GM21526 (cell line): ENCODE data around the gene MTARC2.

Experiments
- ATAC-seq: cut with Tn5 transposase; IDR thresholded peaks from one replicate; pipeline ENCODE4 v1.9.1; 2021; ENCODE audit warnings: moderate library complexity; ENCODE audit not compliant: unreplicated experiment, low FRiP score

Gene MTARC2

DNA sequence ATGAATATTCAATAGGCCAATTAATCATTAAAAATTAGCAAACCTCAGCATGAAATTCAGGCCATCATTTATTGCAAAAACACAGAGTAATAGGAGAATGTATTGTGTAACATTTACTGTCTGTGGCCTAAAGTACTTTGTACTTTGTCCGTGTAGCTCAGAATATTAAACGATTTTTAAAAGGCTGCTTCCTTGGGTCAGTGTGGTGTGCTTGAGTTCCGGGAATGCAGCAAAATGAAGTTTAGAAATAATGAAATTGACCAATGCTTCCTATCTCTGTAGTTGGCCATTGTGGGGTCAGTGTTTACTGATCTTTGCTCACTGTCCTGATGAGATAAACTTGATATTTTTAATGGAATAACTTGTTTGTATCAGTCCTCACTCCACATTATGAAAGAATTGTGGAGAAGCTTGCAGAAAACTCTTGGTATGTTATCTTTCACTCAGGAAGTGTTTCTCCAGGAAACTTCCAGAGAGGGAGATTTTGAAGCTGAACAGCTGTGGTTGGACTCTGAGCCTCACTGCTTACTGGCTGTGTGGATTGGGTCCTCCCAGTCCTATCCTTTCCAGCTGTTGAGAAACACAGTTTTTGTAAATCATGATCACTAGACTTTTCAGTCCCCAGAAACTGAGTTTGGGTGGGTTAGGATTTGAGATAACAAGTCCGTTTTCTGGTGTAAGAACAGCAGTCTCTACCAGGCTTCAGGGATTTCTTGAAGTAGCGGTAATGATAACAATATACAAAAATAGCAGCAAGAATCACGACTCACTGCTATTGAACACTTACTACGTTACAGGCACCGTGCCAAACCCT is 19.4 kb downstream of the MTARC2 start:
- no peak for ATAC-seq

DNA sequence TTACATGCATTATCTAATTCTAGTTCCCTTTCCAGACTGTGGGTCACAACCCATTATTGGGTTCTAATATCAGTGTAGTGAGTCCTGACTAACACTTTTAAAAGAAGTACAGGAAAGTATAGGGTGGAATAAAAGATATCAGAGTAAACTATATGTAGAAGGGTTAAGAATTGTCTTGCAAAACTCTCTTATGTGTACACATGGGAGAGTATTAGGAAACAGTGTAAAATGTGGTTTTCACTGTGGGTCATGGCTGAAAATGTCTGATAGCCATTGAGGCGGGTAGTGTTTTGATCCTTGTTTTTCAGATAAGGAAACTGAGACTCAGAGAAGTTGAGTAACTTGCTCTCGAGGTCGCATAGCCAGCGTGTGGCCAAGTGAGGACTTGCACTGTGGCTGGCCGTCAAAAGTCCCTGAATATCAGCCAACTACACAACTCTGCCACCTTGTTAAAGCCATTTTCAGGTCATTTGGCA is 20.0 kb downstream of the MTARC2 start:
- ATAC-seq = no peak

DNA sequence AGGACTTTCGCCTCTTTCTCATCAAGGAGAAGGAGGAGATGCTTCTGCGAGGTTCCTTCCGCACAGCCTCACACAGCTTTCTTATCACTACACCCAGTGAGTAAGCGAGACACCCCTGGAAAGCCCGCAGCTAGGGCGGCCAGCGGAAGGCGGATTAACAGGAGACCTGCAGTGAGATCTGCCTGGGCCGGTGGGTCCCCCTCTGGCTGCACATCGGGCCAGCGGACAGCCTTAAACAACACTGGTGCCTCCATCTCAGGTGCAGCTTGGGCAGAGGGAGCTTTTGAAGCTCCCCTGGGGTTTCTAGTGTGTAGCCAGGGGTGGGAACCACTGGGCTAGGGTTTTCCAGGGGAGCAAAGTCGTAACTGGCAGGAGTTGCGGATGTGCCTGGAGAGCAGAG is 21.1 kb downstream of the MTARC2 start:
- no peak for ATAC-seq

DNA sequence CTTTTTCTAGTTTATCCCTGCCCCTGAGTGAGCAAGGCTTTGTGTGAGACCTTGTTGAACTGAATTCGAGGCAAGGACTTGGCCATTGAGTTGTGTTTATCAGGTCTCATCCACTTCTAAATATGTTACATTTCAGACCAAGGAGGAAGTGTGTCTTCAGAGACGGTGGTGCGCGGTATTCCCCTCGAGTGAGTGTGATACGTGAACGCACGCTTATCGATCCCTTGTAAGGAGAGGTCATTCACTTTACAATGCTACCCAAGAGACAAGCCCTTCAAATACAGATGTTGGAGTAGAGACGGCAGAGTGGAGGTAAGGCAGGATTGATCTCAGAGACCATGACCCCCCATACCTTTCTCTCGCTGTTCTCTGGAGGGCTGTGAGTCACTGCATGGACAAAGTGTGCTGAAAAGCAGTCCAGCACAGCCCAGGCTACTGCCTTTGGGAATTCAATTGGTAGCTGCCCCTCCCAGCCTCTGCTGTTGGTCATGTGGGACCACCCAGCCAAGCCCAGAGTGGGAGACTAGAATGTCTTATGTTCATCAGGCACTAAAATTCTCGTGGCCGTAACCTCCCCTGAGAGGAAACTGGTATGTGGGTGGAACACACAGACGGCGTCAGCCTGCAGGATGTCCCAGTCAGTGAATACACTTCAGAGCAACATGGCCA is 22.3 kb downstream of the MTARC2 start:
- peak; percentile 59 for ATAC-seq

DNA sequence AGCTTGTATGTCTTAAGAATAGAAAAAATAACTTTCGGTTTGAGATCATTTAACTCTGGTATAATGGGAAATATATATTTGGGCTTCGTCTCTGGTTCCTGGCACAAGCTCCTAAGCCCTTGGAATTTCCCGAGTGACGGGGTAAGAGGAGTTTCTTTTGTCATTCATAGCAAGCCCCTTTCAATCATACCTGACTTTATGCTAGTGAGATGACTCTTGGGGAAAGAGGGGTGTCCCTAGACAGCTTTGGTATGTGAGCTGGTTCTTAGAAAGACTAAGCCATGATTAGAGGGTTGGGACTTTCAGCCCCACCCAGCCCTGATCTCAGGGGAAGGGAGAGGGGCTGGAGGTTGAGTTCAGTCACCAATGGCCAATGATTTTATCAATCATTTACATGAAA is 24.7 kb downstream of the MTARC2 start:
- no peak for ATAC-seq

DNA sequence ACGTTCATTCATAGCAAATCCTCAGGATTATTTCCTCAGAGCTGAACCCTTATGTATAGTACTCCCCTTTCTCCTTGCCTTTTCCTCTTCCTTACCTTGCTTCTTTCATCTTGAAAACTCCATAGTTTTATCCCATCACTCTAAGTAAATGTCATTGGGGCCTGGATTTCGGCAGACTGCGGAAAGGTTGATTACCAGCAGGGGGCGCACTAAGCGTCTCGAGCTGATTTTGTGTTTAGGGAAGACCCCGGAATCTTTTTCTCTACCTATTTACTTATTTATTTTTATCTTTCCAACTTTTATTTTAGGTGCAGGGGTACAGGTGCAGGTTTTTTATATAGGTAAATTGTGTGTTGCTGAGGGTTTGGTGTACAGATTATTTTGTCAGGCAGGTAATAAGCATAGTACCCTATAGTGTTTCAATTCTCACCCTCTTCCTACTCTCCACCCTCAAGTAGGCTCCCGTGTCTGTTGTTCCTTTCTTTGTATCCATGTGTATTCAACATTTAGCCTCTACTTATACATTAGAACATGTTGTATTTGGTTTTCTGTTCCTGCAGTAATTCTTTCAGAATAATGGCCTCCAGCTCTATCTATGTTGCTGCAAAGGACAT is 27.2 kb downstream of the MTARC2 start:
- ATAC-seq = no peak

DNA sequence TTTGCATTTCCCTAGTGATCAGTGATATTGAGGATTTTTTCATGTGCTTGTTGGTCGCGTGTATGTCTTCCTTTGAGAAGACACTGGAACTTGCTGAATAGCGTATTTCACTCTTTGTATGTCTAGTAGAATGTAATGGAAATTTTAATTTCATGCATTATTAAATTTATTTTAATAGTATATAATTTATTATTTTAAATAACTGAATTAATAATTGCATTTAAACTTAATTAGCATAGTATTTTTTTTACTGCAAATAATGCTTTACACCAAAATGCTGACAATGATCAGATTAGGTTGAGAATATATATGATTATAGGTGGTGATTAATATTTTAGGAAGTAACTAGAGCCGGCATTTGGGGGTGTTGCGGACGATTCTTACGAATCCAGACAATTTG is 28.1 kb downstream of the MTARC2 start:
- no peak for ATAC-seq

DNA sequence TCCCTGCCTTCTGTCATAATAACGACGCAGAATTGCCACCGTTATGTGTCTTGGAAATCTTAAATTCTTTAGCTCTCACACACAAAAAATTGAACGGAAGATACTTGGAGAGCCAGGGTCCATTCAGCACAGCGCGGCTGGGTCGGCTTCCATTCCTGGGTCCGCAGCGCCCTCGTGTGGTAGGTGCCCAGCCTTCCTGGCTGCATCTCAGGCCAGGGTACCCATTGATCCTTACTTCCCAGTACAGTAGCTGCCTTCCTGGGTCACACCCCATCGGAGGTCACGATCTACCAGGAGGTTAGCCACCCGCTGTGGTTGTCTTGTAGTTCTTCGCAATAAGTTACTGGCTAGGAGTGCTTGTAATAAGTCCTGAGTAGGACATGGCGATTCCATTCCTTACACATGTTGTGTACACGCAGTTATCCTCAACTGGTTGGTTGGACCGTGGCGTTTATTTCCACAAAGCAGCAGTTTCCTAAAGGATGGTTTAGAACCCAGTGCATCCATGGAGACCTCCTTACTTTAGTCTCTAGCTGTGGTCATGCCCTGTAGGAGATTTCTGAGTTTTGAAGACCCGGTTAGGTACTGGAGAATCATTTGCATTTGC is 28.7 kb downstream of the MTARC2 start:
- ATAC-seq = peak; percentile 81

DNA sequence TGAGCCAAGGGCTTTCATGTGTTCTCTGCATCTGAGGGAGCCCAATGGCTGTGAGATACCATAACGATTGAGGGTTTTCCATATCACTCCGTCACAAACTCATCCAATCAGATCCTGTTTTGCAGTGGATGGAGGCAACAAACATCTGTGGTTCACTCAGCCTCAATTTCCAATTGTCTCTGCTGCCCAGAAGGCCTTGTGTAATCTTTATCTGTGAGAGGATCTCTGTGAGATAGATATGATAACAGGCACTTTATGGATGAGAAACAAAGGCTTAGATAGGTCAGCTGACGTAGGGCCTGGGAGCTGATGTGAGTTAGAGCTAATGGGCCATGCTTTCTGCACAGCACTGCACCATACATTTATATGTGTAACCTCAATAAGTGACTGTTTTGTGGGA is 35.3 kb downstream of the MTARC2 start:
- ATAC-seq = no peak

DNA sequence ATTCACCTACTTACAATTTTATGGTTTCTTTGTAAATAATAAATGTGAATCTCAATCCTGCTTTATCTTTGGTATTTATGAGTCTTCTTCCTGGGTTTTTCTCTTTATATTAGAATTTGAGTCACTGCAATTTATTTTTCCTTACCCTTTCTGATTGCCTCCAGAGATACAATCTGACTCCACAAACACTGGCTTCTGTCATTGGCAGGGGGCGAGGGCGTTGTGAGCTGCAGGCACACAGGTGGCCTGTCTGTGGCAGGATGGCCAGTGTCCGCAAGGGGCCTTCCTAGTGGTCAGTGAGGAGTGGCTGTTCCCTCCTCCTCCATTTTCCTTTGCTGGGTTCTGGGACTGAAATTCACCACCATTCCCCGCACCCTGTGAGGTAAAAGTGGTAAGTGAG is 36.6 kb downstream of the MTARC2 start:
- ATAC-seq = no peak

DNA sequence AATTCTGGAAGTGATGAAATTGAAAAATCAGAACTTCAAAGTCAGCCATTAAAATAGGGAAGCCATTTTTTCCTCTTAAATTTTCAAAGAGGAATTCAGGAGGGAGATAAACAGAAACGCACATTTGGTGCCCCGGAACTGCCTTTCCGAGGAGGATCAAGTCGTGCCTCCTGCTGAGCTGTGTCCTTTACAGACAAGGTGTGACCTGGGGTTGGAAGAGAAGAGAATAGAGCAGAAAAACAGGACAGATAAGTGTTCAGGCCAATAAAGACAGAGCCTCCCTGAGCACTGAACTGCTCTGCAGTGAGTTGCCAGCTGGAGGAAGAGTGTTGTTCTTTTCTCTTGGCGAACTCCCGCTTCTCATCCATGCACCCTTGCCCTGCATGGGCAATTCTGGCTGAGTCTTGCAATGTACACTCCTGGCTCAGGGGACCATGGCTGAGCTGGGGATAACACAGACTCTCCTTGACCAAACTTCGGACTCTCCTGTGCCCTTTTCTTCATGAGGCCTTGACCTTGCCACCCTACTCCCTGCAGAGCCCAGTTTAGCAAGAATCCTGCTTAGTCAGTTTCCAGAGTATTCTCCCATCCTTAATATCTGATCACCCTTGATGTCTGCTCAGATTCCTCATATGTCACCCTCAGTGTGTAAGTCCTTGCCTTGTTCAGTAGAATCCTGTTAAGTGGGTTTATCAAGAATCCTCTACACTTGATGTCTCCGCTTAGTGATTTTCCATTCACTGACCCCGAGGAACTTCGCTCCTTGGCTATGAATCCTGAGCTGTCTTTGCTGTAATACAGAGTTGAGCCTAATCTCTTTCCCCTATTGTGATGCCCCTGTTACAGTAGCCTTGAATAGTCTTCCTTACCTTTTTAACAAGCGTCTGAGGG is 37.3 kb downstream of the MTARC2 start:
- ATAC-seq = no peak

DNA sequence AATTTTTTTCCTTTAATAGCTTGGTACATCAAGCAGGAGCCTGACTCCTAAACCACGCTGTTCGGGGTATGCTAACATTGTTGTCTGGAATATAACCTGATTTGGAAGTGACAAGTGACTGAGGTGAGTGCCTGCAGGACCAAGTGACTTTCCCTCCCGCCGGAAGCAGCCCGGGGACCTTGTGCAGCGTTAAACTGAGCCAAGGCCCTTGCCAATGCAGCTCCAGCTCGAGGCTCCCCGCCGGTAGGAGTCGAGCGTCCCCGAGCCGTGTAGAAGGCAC is 37.9 kb downstream of the MTARC2 start:
- ATAC-seq = no peak

DNA sequence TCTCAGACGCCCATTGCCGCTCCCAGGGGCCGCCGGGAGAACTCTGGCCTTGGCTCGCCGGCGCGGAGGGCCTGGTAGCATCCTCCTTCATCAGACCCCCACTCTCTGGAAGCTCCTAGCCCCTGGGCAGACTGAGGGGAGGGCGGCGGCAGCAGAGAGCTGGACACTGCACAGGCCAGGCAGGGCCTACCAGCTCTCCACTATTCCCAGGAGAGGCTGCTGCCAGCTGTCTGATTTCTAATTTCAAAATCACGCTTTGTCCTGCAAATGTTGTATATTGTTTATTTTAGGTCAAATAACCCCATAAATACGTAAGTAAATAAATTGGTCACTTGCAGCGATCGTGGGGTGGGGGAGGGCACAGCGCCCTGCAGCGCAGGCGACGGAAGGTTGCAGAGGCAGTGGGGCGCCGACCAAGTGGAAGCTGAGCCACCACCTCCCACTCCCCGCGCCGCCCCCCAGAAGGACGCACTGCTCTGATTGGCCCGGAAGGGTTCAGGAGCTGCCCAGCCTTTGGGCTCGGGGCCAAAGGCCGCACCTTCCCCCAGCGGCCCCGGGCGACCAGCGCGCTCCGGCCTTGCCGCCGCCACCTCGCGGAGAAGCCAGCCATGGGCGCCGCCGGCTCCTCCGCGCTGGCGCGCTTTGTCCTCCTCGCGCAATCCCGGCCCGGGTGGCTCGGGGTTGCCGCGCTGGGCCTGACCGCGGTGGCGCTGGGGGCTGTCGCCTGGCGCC is 38.4 kb downstream of the MTARC2 start, which contains the start of gene MTARC1:
MTARC1 (plus strand) TSS at position 577 of the 732 bp plus-strand sequence; CDS start at position 609, 32 bp downstream.
- ATAC-seq = peak; percentile 76

DNA sequence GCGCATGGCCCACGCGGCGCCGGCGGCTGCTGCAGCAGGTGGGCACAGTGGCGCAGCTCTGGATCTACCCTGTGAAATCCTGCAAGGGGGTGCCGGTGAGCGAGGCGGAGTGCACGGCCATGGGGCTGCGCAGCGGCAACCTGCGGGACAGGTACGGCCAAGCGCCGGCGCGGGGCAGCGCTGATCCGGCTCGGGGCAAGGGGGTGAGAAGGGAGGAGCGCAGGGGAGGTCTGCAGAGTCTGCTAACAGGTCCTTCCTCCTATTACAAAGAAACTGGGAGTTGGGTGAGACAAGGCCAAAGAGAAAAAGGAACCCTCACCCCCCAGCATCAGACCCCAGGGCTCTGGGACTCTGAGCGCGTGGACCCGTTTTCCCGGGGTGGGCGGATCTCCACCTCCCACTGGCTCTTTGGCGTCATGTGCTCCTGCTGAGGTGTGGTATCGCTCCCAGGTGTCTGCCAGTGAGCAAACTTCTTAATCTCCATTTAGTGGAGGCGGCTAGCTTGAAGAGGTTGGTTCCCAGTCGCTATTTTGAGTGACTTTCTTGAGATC is 39.0 kb downstream of the MTARC2 start:
- no peak for ATAC-seq

DNA sequence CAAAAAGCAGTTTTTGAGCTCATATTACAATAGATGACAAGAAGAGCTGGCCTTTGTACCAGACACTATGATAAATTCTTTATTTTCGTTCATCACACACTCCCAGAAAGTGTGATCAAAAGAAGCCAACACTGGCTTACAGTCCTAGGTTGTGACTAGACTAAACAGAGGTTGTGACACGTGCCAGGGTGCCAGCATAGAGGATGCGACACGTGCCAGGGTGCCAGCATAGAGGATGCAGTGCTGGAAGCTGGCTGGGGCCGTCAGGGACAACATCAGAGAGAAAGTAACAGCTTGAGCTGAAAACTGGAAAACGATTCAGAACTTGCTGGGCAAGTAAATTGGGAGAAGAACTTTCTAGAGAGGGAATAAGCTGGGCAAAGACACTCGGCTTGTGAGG is 40.8 kb downstream of the MTARC2 start:
- no peak for ATAC-seq

DNA sequence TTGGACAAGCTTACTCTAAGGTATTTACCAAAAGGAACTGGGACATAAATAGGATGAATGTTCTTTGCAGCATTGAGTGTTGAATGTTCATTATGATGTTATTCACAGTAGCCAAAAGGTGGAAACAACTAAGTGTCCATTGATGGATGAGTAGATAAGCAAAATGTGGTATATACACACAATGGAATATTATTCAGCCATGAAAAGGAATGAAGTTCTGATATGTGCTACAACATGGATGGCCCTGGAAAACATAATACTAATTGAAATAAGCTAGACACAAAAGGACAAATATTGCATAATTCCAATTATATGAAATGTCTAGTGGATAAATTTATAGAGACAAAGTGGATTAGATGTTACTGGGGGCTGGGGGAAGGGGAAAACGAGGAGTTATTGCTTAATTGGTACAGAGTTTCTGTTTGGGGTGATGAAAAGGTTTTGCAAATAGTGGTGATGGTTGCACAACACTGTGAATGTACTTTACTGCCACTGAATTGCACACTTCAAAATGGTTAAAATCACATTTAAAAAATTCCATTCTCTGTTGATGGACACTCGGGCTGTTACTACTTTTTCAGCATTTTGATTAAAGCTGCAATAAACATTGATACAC is 41.5 kb downstream of the MTARC2 start:
- no peak for ATAC-seq

DNA sequence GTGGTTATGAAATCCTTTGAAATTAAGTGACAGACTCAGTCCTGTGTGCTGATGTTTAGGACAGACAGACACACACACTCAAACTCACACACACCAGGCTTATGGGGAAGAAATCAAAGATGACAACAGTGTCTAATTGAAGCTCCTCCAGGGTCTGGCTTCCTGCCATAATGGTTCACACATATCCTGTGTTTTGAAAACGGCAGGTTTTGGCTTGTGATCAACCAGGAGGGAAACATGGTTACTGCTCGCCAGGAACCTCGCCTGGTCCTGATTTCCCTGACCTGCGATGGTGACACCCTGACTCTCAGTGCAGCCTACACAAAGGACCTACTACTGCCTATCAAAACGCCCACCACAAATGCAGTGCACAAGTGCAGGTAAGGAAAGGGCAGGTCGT is 43.2 kb downstream of the MTARC2 start:
- ATAC-seq = no peak

DNA sequence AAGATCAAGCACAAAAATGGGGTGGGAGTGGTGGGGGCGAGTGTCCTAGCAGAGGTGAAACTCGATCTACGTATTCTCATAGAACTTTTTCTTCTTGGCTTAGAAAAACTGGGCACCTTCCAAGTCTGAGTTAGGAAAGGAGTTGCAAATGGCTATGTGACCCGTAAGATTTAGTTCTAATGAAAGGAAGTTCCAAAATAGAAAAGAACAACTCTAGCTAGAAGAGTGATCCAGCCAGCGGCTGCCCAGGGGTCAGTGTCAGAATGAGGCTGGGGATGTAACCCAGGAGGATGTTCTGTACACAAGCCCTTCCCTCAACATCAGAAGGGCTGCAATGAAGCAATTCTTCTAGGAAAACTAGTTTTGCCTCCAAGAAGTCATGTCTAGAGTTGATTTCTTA is 43.8 kb downstream of the MTARC2 start:
- ATAC-seq = no peak

DNA sequence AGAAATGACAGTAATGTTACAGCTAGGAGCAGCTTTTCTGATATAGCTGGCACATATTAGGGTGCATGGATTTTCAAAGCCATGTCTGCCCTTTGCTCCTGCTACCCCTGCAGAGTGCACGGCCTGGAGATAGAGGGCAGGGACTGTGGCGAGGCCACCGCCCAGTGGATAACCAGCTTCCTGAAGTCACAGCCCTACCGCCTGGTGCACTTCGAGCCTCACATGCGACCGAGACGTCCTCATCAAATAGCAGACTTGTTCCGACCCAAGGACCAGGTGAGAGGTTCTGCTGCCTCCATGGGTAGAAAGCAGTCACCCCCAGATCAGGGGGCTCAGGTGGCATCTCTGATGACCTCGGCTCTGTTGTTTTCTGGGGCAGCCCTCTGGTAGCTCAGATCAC is 48.4 kb downstream of the MTARC2 start:
- ATAC-seq = no peak
